ENCODE data around the gene GRB10.

The GRB10 gene

GRCh38 chr7:50696810-50697582 lies 85.7 kb downstream of the GRB10 start:
- no peak overlapping the region for H3K4me3 ChIP-seq (ENCODE audit: low read depth, low read length)
- peak; percentile 57 for TF ChIP-seq CTCF (IDR thresholded peaks at IDR 0.05; ENCODE audit: low read depth, low read length, missing control alignments)
- DNase-seq (ENCODE audit: low read depth) = no peak

- no peak for DNase-seq (ENCODE audit: low read depth)
- no peak overlapping the region for H3K4me3 ChIP-seq (ENCODE audit: low read depth, low read length)
- TF ChIP-seq CTCF (IDR thresholded peaks at IDR 0.05; ENCODE audit: low read depth, low read length, missing control alignments) = no peak
Measured at GRCh38 chr7:50695026-50695425, 87.7 kb downstream of the GRB10 start.

- no peak for DNase-seq (ENCODE audit: low read depth)
- no peak for TF ChIP-seq CTCF (IDR thresholded peaks at IDR 0.05; ENCODE audit: low read depth, low read length, missing control alignments)
- no peak overlapping the region for H3K4me3 ChIP-seq (ENCODE audit: low read depth, low read length)
Measured at GRCh38 chr7:50693455-50694130, 89.1 kb downstream of the GRB10 start.

GRCh38 chr7:50690541-50691011 lies 92.1 kb downstream of the GRB10 start:
- no peak for DNase-seq (ENCODE audit: low read depth)
- H3K4me3 ChIP-seq (ENCODE audit: low read depth, low read length) = no peak overlapping the region
- no peak for TF ChIP-seq CTCF (IDR thresholded peaks at IDR 0.05; ENCODE audit: low read depth, low read length, missing control alignments)

GRCh38 chr7:50688226-50688590 lies 94.5 kb downstream of the GRB10 start:
- H3K4me3 ChIP-seq (ENCODE audit: low read depth, low read length) = no peak overlapping the region
- TF ChIP-seq CTCF (IDR thresholded peaks at IDR 0.05; ENCODE audit: low read depth, low read length, missing control alignments) = no peak
- no peak for DNase-seq (ENCODE audit: low read depth)

GRCh38 chr7:50687575-50688225 lies 95.0 kb downstream of the GRB10 start:
- H3K4me3 ChIP-seq (ENCODE audit: low read depth, low read length) = no peak overlapping the region
- no peak for TF ChIP-seq CTCF (IDR thresholded peaks at IDR 0.05; ENCODE audit: low read depth, low read length, missing control alignments)
- DNase-seq (ENCODE audit: low read depth) = no peak

All from GM12864 (cell line).